Psoas muscle (tissue), 8 donors: Measurements from ENCODE around the gene TPPP3. TPM values are rescaled to one million over a fixed set of nuclear protein-coding genes. Genes with fewer than 3 reads are reported as not detected.

Experiments used
- ATAC-seq, 4 donors: fragments of 200-7000 bp; cut with Tn5 transposase; one replicate each; pipeline ENCODE4 v1.9.1; 2020; ENCODE audit warnings: moderate library complexity in 3 of 4, mild to moderate bottlenecking in 2 of 4
- DNase-seq, 2 donors: peaks; one replicate each; pipeline ENCODE4 v3.0.0-alpha.2; 2020
- H3K27ac ChIP-seq: fragments of 200-600 bp; one replicate; pipeline ENCODE4 v1.8.0; 2022
- H3K27me3 ChIP-seq, 3 donors: fragments of 200-600 bp in 1 of 3; one replicate each; pipeline versions ENCODE4 v1.6.1 to v1.8.0; 2013 to 2022; ENCODE audit warnings: low read length in 2 of 3, mild to moderate bottlenecking in 2 of 3, moderate library complexity in 1 of 3; ENCODE audit not compliant: insufficient read depth in 3 of 3
- H3K36me3 ChIP-seq, 2 donors: fragments of 200-600 bp in 1 of 2; one replicate each; pipeline versions ENCODE4 v1.6.1 to v1.8.0; 2013 to 2022; ENCODE audit warnings: low read depth in 1 of 2, mild to moderate bottlenecking in 1 of 2, moderate library complexity in 1 of 2; ENCODE audit not compliant: insufficient read depth in 1 of 2
- H3K4me1 ChIP-seq: fragments of 200-600 bp; one replicate; pipeline ENCODE4 v1.8.0; 2022
- H3K4me3 ChIP-seq: fragments of 200-600 bp; one replicate; pipeline ENCODE4 v1.8.0; 2022; ENCODE audit warnings: mild to moderate bottlenecking
- H3K9me3 ChIP-seq: fragments of 200-600 bp; one replicate; pipeline ENCODE4 v1.8.0; 2022
- WGBS, 3 donors: extraction: QIAGEN DNeasy Blood & Tissue Kit; methylation state at CpG; one replicate each; pipeline versions ENCODE4 v1.1.6 to v1.1.7; 2013; 5-methylcytosine and 5-hydroxymethylcytosine counted together
- intact Hi-C, 2 donors: fragments of 100-400 bp; cut with DNase I; formaldehyde crosslinking; loops; one replicate each; pipeline versions ENCODE4 v1.11.0 to v1.14.2; 2022
- polyA plus RNA-seq, 3 donors: library from polyadenylated mRNA; stranded (reverse); fragments of 200-250 nt; gene quantifications; one replicate each; pipeline ENCODE4 v1.2.3, GENCODE V29; 2013
- total RNA-seq, 4 donors: library from RNA; stranded (reverse); fragmentation: NEBNext Ultra II Directional in 2 of 4; extraction: Animal tissue kit (Norgen Biotek cat#: 25700) in 2 of 4; gene quantifications; one replicate each; pipeline versions ENCODE4 v1.2.1 to v1.2.4, GENCODE V29; 2021 to 2023
- TF ChIP-seq, protein P1 (sequence below): fragments of 200-600 bp; IDR thresholded peaks from one replicate; pipeline ENCODE4 v1.8.0; 2022; ENCODE audit warnings: antibody characterized with exemption
- donor health status: healthy with polysubstance abuse.
- donor health status: DM: no; HTN: no; CAD: no; lungs with moderate emphysema.
- donor health status: Bipolar disorder and iron deficiency.
- donor health status: healthy.
- donor health status: DM: yes; HTN: yes; CAD: no.
- donor health status: DM: no; HTN: no; CAD: no.
- donor health status: DM: no; HTN: no; CAD: no.
- donor health status: DM: yes; HTN: yes; CAD: no.

TPPP3 gene
- total and polyA plus RNA-seq, 7 donors = 5.3 to 36.4 (median 21.4) TPM

DNA sequence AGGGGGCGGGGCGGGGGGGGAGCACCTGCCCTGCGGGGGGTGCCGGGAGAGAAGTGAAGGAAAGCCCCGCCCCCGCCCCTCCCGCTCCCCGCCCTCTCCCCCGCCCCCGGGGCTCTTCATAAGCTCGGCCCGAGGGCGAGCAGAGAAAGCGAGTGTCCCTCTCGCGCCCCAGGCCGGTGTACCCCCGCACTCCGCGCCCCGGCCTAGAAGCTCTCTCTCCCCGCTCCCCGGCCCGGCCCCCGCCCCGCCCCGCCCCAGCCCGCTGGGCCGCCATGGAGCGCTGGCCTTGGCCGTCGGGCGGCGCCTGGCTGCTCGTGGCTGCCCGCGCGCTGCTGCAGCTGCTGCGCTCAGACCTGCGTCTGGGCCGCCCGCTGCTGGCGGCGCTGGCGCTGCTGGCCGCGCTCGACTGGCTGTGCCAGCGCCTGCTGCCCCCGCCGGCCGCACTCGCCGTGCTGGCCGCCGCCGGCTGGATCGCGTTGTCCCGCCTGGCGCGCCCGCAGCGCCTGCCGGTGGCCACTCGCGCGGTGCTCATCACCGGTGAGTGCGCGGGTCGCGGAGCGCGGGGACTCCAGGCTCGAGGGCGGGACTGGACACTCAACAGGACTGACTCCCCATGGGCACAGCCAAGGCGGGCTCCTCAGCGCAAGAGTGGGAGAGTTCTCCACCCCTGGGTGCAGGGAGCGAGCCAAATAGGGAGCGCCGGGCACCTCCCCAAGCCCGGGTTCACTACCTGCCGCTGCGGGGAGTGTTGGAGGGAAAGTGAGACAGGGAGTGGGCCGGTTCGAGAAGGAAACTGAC, 37.9 kb upstream of the TPPP3 start, which contains the start of gene HSD11B2:
HSD11B2 (plus strand) TSS at position 145 of the 798 bp plus-strand sequence; CDS start at position 273, 128 bp downstream.
- Histone ChIP-seq H3K36me3 (no peaks in the 10 kb centered on the region), H3K4me3 (peak within 1 kb of the TSS; percentile 62), H3K4me1 (peaks cover 6% of the 10 kb centered on the region), H3K27me3 (no peaks in the 10 kb centered on the region), H3K9me3 (no peaks in the 10 kb centered on the region), H3K27ac (peak within 1 kb of the TSS; percentile 60)
- WGBS, 3 donors = 1% methylated on average over 33 to 79 of the region's 87 CpGs
- ATAC-seq (peak; percentile 73 to 88 (median 82)), DNase-seq (peak; percentile 55 to 82)
- intact Hi-C loops = no loop called here
- TF ChIP-seq, protein P1, sequence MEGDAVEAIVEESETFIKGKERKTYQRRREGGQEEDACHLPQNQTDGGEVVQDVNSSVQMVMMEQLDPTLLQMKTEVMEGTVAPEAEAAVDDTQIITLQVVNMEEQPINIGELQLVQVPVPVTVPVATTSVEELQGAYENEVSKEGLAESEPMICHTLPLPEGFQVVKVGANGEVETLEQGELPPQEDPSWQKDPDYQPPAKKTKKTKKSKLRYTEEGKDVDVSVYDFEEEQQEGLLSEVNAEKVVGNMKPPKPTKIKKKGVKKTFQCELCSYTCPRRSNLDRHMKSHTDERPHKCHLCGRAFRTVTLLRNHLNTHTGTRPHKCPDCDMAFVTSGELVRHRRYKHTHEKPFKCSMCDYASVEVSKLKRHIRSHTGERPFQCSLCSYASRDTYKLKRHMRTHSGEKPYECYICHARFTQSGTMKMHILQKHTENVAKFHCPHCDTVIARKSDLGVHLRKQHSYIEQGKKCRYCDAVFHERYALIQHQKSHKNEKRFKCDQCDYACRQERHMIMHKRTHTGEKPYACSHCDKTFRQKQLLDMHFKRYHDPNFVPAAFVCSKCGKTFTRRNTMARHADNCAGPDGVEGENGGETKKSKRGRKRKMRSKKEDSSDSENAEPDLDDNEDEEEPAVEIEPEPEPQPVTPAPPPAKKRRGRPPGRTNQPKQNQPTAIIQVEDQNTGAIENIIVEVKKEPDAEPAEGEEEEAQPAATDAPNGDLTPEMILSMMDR = no peak

DNA sequence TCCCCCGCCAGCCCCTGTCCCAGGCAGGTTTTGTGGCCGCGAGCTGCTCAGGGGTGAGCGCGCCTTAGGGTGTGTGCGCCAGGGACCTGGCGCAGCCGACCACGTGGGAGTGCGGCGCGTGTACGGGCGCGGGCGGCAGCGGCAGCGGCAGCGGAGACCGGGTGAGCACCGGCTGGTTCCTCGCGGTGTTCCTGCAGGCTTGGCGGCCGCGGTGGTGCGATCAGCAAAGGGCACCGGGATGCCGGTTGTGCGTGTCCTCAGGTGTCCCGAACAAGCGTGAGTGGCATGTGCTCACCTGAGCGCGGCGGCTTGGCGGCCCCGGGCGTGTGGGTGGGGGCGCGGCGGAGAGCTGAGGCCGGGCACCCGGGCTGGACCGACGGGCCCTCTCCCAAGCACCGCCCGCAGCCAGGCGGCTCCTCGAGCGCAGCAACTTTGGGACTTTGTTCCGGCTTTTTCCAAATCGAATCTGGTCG, 37.2 kb upstream of the TPPP3 start:
- ATAC-seq (peak; percentile 14 to 38 (median 32)), DNase-seq (no peak)
- Histone ChIP-seq H3K36me3 (no peaks in the 10 kb centered on the region), H3K4me1 (peaks cover 6% of the 10 kb centered on the region), H3K4me3 (peak overlapping the region; percentile 62), H3K9me3 (no peaks in the 10 kb centered on the region), H3K27me3 (no peaks in the 10 kb centered on the region), H3K27ac (peak overlapping the region; percentile 60)
- intact Hi-C loops = no loop called here
- TF ChIP-seq, protein P1 = no peak
- 2 to 4% (median 3%) methylated on average over 33 to 53 of the region's 53 CpGs for WGBS, 3 donors

DNA sequence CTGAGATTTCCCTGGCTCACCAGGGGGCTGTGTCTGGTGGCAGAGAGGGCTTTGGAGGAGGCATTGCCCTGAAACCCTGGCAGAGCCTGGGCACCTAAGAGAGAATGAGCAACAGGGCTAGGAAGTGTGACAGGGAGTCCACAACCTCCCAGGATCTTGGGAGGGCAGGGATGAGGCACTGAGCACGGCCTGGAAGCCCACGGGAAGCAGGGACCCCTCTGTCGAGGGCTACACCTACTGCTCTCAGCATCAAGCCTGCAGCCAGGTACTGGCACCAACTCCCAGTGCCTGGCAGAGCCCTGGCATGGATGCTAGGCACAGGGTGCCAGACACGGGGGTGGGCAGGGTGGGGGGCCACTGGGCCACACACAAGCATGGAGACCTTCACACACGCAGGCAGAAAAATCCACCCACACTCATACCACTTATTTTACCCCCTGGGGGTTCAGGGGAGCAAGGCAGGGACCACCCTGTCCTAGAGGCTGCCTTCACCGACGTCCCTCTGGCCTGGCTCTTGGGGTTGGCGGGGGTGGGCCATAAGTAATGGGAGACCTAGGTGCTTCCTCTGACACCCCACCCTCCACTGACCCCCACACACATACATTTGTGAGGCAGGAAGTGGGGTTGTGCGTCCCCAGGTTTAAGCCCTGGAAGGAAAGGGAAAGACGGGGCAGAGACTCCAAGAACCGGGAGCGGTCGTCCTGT, 36.7 kb upstream of the TPPP3 start:
- WGBS, 3 donors = 44 to 52% (median 45%) methylated on average over 13 of the region's 13 CpGs
- Histone ChIP-seq H3K27me3 (no peaks in the 10 kb centered on the region), H3K27ac (peak overlapping the region; percentile 60)

DNA sequence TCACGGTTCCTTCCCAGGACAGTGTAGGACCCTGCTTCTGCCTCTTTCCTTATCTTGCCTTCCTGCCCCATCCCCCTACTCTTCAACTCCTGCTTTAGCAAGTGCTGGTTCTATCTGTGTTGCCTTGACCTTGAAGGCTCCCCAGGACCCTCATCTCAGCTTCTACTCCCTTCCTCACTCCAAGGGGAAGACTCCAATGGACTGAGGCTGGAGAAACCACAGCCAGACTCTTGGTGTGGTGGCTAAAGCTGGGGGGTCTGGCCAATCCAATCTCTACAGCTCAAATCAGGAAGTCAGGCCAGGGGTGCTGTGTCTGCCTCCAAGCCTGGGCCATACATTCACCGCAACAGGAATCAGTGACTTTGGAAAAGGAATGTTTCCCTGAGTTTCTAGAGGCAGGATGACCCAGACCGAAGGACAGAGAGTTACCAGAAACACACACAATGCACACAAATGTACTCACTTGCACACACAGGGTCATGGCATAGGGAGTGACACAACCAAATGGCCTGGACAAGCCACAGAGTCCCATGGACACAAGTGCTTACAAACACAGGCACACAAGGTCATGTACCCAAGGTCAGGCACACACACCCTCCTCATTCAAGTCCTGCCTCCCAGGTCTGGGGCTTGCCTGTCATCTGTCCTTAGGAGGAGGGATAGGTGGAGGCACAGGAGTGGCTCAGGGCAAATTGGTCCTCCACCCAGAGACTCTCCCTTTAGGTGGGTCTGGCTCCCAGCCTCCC, 35.9 kb upstream of the TPPP3 start:
- intact Hi-C loops = loop anchor here (2.0 to 5.0 kb wide), 3 partner anchors 36 to 88 kb away; no protein-coding TSS in a partner anchor
- H3K36me3 ChIP-seq = no peaks in the 10 kb centered on the region
- TF ChIP-seq, protein P1 = no peak
- no peaks in the 10 kb centered on the region for H3K9me3 ChIP-seq
- no peak overlapping the region for H3K27ac ChIP-seq
- ATAC-seq (no peak), DNase-seq (no peak)
- no peaks in the 10 kb centered on the region for H3K27me3 ChIP-seq
- H3K4me1 ChIP-seq = peaks cover 6% of the 10 kb centered on the region
- H3K4me3 ChIP-seq = no peak overlapping the region
- 81 to 98% (median 97%) methylated on average over 3 of the region's 3 CpGs for WGBS, 3 donors

More for the DNA sequence above, 36.7 kb upstream of the TPPP3 start:
- ATAC-seq = no peak
- no peaks in the 10 kb centered on the region for H3K36me3 ChIP-seq
- peak overlapping the region; percentile 62 for H3K4me3 ChIP-seq
- no peaks in the 10 kb centered on the region for H3K9me3 ChIP-seq
- intact Hi-C loops = loop anchor here (2.0 to 5.0 kb wide), 3 partner anchors 35 to 87 kb away; no protein-coding TSS in a partner anchor
- TF ChIP-seq, protein P1 = no peak
- DNase-seq = no peak
- H3K4me1 ChIP-seq = peaks cover 6% of the 10 kb centered on the region
